T-helper 17 cell (primary cell): Measurements from ENCODE around the gene WNT8B. TPM values are rescaled to one million over a fixed set of nuclear protein-coding genes. Genes with fewer than 3 reads are reported as not detected.

Source experiments
- ATAC-seq: fragments of 150-1000 bp; cut with Tn5 transposase; 2 replicates; pipeline ENCODE4 v1.10.0; 2021; ENCODE audit warnings: mild to moderate bottlenecking, moderate library complexity
- DNase-seq, 3 donors: peaks; one replicate each; pipeline versions ENCODE4 v3.0.0 to v3.0.0-alpha.2; 2020 to 2021
- H3K9me3 ChIP-seq: one replicate; pipeline ENCODE4 v1.7.0; 2013; ENCODE audit warnings: low read length, mild to moderate bottlenecking; ENCODE audit not compliant: control insufficient read depth, poor library complexity, severe bottlenecking
- H3K27ac Mint-ChIP-seq: one replicate; pipeline ENCODE4 v1.8.0; 2022; ENCODE audit warnings: mild to moderate bottlenecking, moderate library complexity, mixed read lengths
- H3K27me3 Mint-ChIP-seq: one replicate; pipeline ENCODE4 v1.8.0; 2022; ENCODE audit warnings: mixed read lengths
- H3K36me3 Mint-ChIP-seq: one replicate; pipeline ENCODE4 v1.8.0; 2022; ENCODE audit warnings: low read depth, mixed read lengths
- H3K4me1 Mint-ChIP-seq: one replicate; pipeline ENCODE4 v1.8.0; 2022; ENCODE audit warnings: mild to moderate bottlenecking, mixed read lengths
- H3K4me3 Mint-ChIP-seq: one replicate; pipeline ENCODE4 v1.8.0; 2022; ENCODE audit warnings: mild to moderate bottlenecking, moderate library complexity, mixed read lengths
- total RNA-seq, 4 donors: library from RNA in 2 of 4; stranded (reverse) in 2 of 4; gene quantifications; one replicate each; pipeline ENCODE4 v1.2.3 and lab custom pipeline; 2022 to 2026

Gene WNT8B
- total RNA-seq (not detected), total RNA-seq (lab: John Stamatoyannopoulos, UW) (0 to 0.08 reads per million in 2 donors)

GRCh38 chr10:100462709-100463108, at the start of gene WNT8B:
Gene WNT8B (plus strand): TSS chr10:100463009. CDS start chr10:100463169, 160 bp downstream.
- H3K4me3 Mint-ChIP-seq: no peak within 1 kb of the TSS
- no peaks in the 10 kb centered on the region for H3K4me1 Mint-ChIP-seq
- ATAC-seq (no peak), DNase-seq (no peak)
- peaks cover 2% of the 10 kb centered on the region for H3K27me3 Mint-ChIP-seq
- no peaks in the 10 kb centered on the region for H3K36me3 Mint-ChIP-seq
- no peaks in the 10 kb centered on the region for H3K9me3 ChIP-seq
- H3K27ac Mint-ChIP-seq: no peak within 1 kb of the TSS

- DNase-seq (no peak), ATAC-seq (no peak)
- Mint-ChIP-seq H3K27me3 (peaks cover 17% of the 10 kb centered on the region), H3K36me3 (peaks cover 3% of the 10 kb centered on the region), H3K27ac (no peak overlapping the region), H3K4me3 (no peak overlapping the region), H3K4me1 (peaks cover 3% of the 10 kb centered on the region)
- H3K9me3 ChIP-seq: no peaks in the 10 kb centered on the region
Measured at GRCh38 chr10:100413173-100413572, 49.6 kb upstream of the WNT8B start.

- no peaks in the 10 kb centered on the region for H3K9me3 ChIP-seq
- Mint-ChIP-seq H3K36me3 (peaks cover 8% of the 10 kb centered on the region), H3K27me3 (peaks cover 26% of the 10 kb centered on the region), H3K4me3 (no peak overlapping the region), H3K27ac (no peak overlapping the region), H3K4me1 (peaks cover 5% of the 10 kb centered on the region)
- no peak for ATAC-seq
- DNase-seq: no peak
Measured at GRCh38 chr10:100419911-100420449, 42.8 kb upstream of the WNT8B start.

GRCh38 chr10:100427374-100427773, 35.4 kb upstream of the WNT8B start:
- Mint-ChIP-seq H3K27ac (no peak overlapping the region), H3K4me3 (no peak overlapping the region)
- no peak for ATAC-seq

GRCh38 chr10:100433253-100434240, 29.3 kb upstream of the WNT8B start:
- ATAC-seq (peak; percentile 99), DNase-seq (peak; percentile 74 to 97 (median 80))
- H3K27ac Mint-ChIP-seq: no peak overlapping the region
- peaks cover 6% of the 10 kb centered on the region for H3K4me1 Mint-ChIP-seq
- H3K27me3 Mint-ChIP-seq: peaks cover 6% of the 10 kb centered on the region
- no peak overlapping the region for H3K4me3 Mint-ChIP-seq
- no peaks in the 10 kb centered on the region for H3K9me3 ChIP-seq
- peaks cover 3% of the 10 kb centered on the region for H3K36me3 Mint-ChIP-seq

More at GRCh38 chr10:100427374-100427773, 35.4 kb upstream of the WNT8B start:
- Mint-ChIP-seq H3K4me1 (no peaks in the 10 kb centered on the region), H3K36me3 (peaks cover 2% of the 10 kb centered on the region), H3K27me3 (peaks cover 6% of the 10 kb centered on the region)
- no peak for DNase-seq
- no peaks in the 10 kb centered on the region for H3K9me3 ChIP-seq

GRCh38 chr10:100436255-100436654, 26.6 kb upstream of the WNT8B start:
- peaks cover 6% of the 10 kb centered on the region for H3K4me1 Mint-ChIP-seq
- peaks cover 3% of the 10 kb centered on the region for H3K36me3 Mint-ChIP-seq
- H3K27me3 Mint-ChIP-seq: peaks cover 6% of the 10 kb centered on the region
- no peaks in the 10 kb centered on the region for H3K9me3 ChIP-seq
- no peak overlapping the region for H3K27ac Mint-ChIP-seq
- ATAC-seq (no peak), DNase-seq (no peak)
- H3K4me3 Mint-ChIP-seq: no peak overlapping the region

GRCh38 chr10:100438674-100439315, 24.0 kb upstream of the WNT8B start:
- Mint-ChIP-seq H3K36me3 (peaks cover 2% of the 10 kb centered on the region), H3K4me3 (no peak overlapping the region), H3K27ac (no peak overlapping the region), H3K27me3 (peaks cover 4% of the 10 kb centered on the region), H3K4me1 (peaks cover 2% of the 10 kb centered on the region)
- DNase-seq: no peak
- ATAC-seq: no peak
- H3K9me3 ChIP-seq: no peaks in the 10 kb centered on the region

GRCh38 chr10:100442548-100442947, 20.3 kb upstream of the WNT8B start:
- Mint-ChIP-seq H3K4me1 (no peaks in the 10 kb centered on the region), H3K36me3 (no peaks in the 10 kb centered on the region), H3K27ac (no peak overlapping the region), H3K4me3 (no peak overlapping the region), H3K27me3 (no peaks in the 10 kb centered on the region)
- ATAC-seq: no peak
- H3K9me3 ChIP-seq: no peaks in the 10 kb centered on the region
- no peak for DNase-seq

- H3K9me3 ChIP-seq: no peaks in the 10 kb centered on the region
- ATAC-seq (no peak), DNase-seq (no peak)
- no peaks in the 10 kb centered on the region for H3K4me1 Mint-ChIP-seq
- H3K27me3 Mint-ChIP-seq: no peaks in the 10 kb centered on the region
- no peaks in the 10 kb centered on the region for H3K36me3 Mint-ChIP-seq
- H3K27ac Mint-ChIP-seq: no peak overlapping the region
- H3K4me3 Mint-ChIP-seq: no peak overlapping the region
Measured at GRCh38 chr10:100446130-100446761, 16.6 kb upstream of the WNT8B start.

GRCh38 chr10:100447663-100448062, 15.1 kb upstream of the WNT8B start:
- peaks cover 13% of the 10 kb centered on the region for H3K27me3 Mint-ChIP-seq
- no peaks in the 10 kb centered on the region for H3K36me3 Mint-ChIP-seq
- DNase-seq (no peak), ATAC-seq (no peak)
- peaks cover 3% of the 10 kb centered on the region for H3K4me1 Mint-ChIP-seq
- no peaks in the 10 kb centered on the region for H3K9me3 ChIP-seq
- H3K4me3 Mint-ChIP-seq: no peak overlapping the region
- no peak overlapping the region for H3K27ac Mint-ChIP-seq

- Mint-ChIP-seq H3K4me3 (no peak overlapping the region), H3K27me3 (peaks cover 15% of the 10 kb centered on the region)
- ATAC-seq: no peak
Measured at GRCh38 chr10:100448951-100449350, 13.9 kb upstream of the WNT8B start.

GRCh38 chr10:100468322-100468721, 5.5 kb downstream of the WNT8B start:
- Mint-ChIP-seq H3K27me3 (peaks cover 19% of the 10 kb centered on the region), H3K4me3 (no peak overlapping the region), H3K36me3 (peaks cover 2% of the 10 kb centered on the region), H3K4me1 (no peaks in the 10 kb centered on the region), H3K27ac (no peak overlapping the region)
- no peaks in the 10 kb centered on the region for H3K9me3 ChIP-seq
- no peak for ATAC-seq
- no peak for DNase-seq

More at GRCh38 chr10:100448951-100449350, 13.9 kb upstream of the WNT8B start:
- peaks cover 3% of the 10 kb centered on the region for H3K4me1 Mint-ChIP-seq
- no peaks in the 10 kb centered on the region for H3K9me3 ChIP-seq
- H3K27ac Mint-ChIP-seq: no peak overlapping the region
- no peak for DNase-seq
- no peaks in the 10 kb centered on the region for H3K36me3 Mint-ChIP-seq

GRCh38 chr10:100468978-100469377, 6.2 kb downstream of the WNT8B start:
- H3K4me1 Mint-ChIP-seq: no peaks in the 10 kb centered on the region
- DNase-seq (no peak), ATAC-seq (no peak)
- H3K27me3 Mint-ChIP-seq: peaks cover 25% of the 10 kb centered on the region
- H3K36me3 Mint-ChIP-seq: peaks cover 2% of the 10 kb centered on the region
- H3K27ac Mint-ChIP-seq: no peak overlapping the region
- no peaks in the 10 kb centered on the region for H3K9me3 ChIP-seq
- no peak overlapping the region for H3K4me3 Mint-ChIP-seq
